Inflammatory macrophage (primary cell): ENCODE data around the gene MTUS2.
A peak's percentile ranks its signal among the peaks of the same experiment; 100 is the strongest.
"Not testable (repeated sequence)": the region's sequence is repeated elsewhere in the genome, so short reads cannot be mapped to it uniquely, and the experiment has no call there.

Source experiments
- DNase-seq, 2 donors: peaks; one replicate each; pipeline ENCODE4 v3.0.0-alpha.2; 2020 to 2022

Gene MTUS2

DNA sequence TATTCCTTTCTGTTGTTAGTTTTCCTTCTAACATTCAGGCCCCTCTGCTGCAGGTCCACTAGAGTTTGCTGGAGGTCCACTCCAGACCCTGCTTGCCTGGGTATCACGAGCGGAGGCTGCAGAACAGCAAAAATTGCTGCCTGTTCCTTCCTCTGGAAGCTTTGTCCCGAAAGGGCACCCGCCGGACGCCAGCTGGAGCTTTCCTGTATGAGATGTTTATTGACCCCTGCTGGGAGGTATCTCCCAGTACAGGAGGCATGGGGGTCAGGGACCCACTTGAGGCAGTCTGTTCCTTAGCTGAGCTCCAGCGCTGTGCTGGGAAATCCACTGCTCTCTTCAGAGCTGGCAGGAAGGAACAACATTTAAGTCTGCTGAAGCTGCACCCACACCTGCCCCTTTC is 516.2 kb downstream of the MTUS2 start:
- DNase-seq, result no peak

DNA sequence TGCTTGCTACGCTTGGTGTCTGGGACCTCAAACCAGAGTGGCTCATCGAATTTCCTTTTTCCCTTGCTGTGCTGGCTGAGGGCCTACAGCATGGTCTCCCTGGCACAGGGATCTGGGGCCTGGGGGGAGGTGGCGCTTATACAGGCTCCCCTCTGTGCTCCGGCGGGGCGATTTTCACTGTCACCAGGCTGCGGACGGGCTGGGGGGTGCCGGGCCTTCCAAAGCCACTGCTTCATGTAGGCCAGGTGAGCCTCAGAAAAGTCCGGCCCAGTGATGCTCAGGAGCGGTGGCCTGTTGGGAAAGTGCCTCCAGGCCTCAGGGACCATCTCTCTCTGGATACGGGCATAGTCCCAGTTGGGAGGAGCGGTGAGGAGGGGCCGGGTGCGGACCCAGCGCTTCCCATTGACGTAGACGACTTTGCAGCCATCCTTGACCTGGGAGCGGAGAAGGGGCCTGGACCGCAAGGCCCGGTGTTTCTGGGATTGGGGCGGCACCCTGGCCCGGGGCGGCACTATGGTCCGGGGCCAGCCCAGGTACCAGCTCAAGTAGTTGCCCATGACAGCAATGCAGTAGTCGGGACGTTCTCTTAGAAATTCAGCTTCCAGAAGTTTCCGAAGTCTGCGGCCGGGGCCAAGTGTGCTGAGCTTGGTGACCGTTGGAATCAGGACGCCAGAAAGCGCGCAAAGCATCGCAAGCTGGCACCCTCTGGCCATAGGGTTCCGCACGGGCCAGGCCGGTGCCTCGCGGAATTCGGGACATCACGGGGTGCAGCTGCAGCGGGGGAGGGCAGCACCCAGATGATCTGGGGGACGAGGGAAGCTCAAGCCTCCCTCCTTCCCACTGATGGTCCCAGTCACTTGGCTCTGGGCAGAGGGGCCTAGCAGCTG is 519.5 kb downstream of the MTUS2 start:
- DNase-seq, result no peak

DNA sequence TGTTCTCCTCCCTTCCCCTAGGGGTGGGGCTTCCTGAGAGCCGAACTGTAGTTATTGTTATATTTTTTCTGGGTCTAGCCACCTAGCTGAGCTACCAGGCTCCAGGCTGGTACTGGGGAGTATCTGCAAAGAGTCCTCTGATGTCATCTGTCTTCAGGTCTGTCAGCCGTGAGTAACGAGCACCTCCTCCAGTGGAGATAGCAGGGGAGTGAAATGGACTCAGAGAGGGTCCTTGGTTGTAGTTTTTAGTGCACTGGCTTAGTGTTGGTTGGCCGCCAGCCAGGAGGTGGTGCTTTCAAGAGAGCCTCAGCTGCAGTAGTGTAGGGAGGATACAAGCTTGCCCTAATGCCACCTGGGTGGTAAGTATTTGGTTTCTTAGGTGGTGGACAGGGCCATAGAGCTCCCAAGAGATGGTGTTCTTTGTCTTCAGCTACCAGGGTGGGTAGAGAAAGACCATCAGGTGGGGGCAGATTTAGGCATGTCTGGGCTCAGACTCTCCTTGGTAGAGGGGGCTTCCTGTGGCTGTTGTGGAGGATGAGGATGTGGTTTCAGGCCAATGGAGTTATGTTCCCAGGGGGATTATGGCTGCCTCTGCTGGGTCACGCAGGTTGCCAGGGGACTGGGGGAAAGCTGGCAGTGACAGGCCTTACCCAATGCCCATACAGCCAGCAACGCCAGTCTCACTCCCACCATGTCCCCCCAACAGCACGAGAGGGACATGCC is 525.9 kb downstream of the MTUS2 start:
- DNase-seq, result not testable (repeated sequence)

DNA sequence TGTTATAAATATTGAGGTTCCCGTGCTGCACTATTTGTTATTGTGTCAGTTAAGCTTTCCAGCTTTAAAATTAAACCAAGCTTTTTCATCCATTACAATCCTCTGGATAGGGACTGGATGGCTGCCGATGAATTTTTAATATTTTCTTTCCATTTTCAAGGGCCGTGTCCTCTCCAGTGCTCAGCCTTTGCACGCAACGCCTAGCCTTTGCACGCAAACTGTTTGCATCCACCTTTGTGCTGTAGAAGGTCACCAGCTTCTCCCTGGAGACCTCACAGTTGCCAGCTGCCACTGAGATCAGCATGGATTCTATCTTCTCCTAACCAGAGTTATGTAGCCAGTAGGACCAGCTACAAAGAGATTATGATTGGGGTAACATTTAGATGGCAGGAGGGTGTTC is 534.9 kb downstream of the MTUS2 start:
- no peak for DNase-seq

DNA sequence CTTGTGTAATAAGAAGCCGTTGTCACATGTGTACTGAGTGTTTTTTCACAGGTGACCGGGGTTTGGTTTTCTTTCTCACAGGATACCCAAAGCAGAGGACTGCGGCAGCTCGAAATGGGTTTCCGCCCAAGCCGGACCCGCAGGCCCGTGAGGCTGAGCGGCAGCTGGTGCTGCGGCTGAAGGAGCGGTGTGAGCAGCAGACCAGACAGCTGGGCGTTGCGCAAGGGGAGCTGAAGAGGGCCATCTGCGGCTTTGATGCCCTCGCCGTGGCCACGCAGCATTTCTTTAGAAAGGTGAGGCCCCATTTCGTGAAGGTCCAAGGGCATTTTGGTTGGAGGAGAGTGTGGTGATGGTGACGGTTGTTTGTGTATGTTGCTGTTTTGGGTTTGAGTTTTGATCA is 539.0 kb downstream of the MTUS2 start:
- DNase-seq, result no peak

DNA sequence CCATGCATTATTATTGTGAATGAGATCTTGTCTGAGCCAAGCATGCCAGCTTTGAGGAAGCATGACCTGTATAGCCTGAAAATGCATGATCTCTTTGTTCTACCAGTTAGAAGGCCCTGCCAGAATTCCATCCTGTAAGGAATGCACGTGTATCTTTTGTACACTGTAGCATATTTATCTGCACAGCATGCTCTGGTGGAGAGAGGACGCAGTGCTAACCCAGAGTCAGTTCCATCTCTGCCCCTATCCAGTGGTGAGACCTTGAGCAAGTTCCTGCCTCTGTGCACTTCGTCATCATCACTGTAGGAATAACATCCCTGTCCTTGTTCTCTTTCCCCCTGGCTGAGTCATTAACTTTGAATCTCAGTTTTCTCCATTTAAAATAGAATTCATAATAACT is 541.6 kb downstream of the MTUS2 start:
- no peak for DNase-seq

DNA sequence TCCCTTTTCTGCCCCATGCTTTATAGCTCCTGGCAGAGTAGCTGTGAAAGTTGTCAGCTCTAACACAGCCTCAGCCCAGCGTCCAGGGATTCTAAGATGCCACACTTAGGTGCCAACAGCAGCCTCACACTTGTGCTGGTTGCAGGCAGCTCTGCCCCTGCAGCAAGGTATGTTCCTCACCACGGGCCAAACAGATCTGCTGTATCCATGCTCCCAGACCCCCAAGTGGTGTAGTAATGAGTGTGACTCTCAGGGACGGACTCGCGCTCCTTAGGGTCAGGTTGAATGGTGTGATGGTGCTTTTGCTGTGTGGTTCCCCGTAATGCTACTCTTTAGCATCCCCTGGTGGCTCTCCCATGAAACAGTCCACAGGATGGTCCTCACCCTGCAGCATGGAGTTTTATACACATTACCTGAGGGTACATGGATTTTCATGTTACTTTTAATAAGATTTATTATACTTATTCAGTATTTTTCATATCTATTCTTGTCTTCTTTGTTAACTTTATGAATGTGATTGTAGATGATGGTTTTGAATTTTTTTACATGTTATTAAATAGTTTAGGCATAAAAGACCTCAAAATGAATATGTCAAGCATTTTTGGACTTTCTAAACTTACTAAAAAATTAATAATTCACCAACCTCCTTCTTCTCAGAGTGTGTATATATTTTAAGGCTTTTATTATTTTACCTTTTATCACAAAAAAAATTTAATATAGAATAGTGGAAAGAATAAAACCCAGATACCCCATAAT is 542.9 kb downstream of the MTUS2 start:
- peak; percentile 24 to 33 for DNase-seq

DNA sequence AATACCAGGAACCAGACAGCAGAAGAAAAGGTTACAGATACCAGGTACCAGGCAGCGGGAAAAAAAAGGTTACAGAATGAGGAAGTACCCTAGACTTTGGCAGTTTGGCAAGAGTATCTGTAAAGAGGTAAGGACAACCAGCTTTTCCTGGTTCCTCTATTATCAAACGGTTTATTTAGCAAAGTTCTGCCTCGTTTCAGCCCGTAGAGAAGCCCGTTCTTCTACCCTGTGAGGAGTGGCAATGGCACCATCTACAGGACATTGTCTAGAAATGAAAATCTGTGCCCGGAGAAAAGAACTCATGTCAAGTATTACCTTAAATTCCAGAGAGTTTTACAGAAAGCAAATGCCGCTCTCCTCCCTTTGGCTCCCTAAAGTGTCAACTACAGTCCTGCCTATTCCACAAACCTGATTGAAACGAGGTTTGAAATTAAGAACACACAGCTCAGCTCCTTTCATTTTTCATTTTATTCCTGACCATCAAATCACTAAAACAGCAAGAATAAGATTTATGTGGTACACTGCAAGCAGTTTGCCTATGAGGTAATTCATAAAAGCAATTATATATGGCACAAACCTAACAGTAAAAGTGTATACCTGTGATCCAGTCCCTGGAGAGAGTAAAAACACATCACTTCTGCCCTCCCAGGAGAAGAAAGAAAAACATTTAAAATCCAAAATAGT is 549.1 kb downstream of the MTUS2 start:
- peak; percentile 2 to 7 for DNase-seq

DNA sequence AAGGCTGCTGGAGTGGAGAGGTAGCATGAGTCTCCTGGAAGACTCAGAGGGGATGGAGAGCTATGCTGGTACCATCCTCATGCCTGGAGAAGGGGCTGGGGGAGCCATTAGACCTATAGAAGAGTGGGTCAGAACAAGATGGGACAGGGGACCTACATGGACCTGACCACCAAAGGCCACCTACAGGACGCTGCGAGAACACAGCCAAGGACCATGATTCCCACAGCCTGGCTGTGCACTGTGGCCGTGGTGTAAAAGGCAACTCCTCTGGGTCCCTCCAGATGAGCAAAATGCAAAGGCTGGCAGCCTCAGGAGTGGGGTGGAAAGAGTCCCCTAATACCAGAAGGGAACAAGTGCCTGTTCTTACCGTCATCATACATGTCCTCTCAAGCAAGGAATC is 559.1 kb downstream of the MTUS2 start:
- DNase-seq, result no peak

DNA sequence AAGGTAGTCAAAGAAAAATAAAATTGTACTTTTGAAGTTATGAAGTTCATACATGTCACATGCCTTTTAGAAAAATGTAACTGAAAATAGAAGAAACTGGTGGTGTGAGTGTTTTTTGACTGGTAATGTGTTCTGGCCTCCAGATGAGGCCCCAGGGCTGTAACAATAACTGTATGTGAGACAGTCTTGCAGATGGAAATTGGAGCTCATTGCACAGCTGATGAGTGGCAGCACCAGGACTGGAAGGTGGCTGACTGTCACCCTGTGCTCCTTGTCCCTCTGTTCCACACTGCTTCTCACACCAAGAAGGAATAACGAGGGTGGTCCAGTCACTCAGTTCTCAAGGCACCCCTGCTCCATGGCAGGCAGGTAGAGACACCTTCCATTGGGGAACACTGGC is 559.7 kb downstream of the MTUS2 start:
- DNase-seq, result no peak

DNA sequence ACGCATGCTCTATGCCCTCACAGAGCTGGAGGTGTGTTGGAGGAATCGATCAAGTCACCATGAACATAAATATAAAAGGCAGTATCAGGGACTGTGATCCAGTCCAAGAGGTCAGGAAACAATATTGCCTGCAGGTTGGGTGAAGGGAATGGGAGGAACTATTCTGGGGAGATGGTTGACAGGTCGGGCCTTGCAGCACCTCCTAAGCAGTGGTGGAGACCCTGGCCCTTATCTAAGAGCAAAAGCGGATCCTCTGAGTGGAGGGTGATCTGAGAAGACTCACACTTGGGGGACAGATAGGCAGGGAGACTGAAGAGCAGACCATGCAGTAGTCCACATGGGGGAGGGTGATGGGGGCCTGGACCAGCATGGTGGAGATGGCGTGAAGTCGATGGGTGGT is 561.9 kb downstream of the MTUS2 start:
- DNase-seq, result no peak

DNA sequence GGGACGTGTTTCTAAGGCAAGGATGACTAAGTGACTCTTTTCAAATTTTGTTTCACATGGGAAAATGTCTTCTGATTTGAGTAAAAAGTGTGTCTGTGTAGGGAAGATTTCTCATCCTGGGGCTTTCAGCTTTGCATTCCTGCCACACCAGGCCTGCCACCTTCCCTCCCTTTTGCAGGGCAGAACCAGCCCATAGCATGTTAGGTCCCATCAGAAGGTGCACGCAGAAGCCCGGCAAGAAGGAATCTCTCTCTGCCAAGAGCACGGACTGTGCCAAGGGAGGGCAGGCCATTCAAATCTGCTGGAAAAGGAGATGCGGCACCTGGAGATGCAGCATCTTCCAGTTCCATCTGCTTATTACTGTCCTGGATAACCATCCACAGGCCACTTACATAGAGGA is 563.3 kb downstream of the MTUS2 start:
- no peak for DNase-seq

DNA sequence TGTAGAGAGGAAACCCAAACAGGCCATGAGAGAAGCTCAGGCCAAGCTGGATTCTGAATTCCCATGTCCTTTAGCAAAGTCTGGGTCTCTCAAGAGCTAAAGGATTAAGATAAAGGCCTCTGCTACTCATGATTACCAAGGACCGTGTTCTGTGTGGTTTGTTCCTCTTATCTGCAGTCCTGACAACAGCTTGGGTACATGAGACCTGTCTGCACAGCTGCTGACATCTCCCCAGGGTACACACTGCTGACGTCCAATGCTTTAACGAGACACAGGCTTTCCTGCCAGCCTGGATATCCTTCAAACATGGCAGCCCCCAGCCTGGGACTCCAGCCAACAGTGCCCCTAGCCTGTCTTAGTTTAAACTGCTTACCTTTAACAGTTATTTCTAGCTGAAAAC is 564.3 kb downstream of the MTUS2 start:
- DNase-seq, result no peak

DNA sequence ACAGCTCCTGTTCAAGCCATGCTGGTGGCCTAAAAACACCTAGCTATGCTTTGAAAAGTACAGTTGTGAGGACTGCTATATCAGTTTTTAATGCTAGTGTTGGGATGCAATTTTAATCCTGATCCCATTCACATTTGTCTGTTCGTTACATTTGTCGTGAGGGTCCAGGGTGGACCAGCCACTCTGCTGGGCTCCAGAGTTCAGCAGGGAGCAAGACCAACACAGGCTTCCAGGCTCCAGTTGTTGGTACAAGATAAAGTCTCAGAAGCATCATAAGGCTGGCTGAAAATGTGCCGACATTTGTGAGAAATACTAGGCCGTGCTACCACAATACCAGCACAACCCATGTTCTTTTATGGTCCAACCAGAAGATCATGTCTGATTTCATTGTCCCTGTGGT is 564.7 kb downstream of the MTUS2 start:
- no peak for DNase-seq

DNA sequence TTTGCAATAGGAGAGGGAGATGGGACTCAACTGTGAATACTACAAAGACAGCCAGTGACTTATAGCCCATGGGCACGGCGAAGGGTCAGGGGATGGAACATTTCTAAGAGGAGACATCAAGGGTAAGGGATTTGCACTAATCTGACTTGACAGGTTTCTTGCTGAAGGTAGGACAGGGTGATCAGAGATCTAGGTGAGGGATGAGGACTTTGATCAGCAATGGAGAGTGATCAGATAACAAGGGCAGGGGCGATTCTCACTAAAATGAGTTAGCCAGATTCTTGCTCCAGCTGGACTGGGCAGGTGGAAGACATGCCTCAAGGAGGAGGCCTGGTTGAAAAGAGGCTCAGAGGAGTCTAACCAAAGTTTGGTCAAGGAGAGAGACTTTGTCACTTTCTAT is 566.1 kb downstream of the MTUS2 start:
- no peak for DNase-seq

DNA sequence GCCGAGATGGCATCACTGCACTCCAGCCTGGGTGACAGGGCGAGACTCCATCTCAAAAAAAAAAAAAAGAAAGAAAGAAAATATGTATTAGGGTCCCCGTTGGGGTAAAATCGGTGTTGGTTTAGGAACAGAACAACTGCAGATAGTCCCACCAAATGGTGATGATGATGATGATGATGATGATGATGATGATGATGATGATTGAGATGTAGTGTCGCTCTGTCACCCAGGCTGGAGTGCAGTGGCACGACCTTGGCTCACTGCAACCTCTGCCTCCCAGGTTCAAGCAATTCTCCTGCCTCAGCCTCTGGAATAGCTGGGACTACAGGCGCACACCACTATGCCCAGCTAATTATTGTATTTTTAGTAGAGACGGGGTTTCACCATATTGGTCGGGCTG is 570.5 kb downstream of the MTUS2 start:
- not testable (repeated sequence) for DNase-seq

DNA sequence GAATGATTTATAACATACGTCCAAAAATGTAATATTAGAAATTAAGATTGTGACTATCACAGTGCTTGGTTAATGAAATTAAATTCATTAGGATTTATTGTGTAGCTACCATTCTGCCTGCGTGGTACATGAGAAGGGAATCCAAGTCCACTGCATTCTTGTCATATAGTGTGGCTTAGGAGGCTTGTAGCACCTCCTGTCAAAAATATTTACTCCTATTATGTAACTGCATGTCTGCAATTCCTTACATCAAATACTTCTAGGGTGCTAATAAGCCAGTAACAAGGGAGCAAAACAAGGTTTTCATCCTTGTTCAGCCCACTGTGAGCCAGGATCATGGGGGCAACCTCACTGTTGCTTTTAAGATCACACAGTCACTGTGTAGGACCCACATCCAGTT is 576.3 kb downstream of the MTUS2 start:
- no peak for DNase-seq

DNA sequence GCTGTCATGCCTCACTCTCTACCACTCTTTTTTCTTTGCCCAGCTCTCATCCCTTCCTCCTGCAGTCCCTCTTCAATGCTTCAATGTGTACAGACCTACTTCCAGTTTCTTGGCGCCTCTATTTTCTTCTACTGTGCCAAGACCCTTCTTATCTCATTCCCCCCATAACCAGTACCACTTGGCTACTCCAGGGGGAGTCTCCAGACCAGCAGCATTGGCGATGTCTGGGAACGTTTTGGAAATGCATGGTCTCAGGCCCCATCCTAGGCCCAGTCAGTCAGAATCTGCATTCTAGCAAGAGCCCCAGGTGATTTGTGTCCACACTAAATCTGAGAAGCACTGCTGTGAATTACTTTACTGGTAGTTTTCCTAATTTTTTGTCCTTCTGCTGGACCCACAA is 577.1 kb downstream of the MTUS2 start:
- DNase-seq, result no peak

DNA sequence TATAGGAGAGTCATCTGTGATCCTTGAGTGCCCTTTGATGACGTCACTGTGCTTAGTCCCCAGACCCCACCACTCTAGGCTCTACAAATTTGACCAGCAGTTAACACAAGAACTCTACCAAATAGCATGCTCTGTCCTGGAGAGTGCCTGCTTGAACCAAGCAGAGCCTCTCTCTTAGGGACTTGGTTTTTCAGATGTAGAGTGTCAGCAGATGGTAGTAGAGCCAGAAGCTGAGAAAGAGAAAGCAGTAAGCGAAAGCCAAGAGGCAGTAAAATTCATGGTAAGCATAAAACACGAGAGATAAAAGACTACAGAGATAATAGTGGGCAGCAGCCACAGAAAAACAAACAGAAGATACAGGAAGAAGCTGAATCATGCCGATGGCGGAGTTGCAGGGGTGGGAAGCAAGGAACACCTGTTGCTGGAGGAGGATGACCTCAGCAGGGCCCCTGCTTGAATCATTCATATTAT is 582.1 kb downstream of the MTUS2 start:
- no peak for DNase-seq

DNA sequence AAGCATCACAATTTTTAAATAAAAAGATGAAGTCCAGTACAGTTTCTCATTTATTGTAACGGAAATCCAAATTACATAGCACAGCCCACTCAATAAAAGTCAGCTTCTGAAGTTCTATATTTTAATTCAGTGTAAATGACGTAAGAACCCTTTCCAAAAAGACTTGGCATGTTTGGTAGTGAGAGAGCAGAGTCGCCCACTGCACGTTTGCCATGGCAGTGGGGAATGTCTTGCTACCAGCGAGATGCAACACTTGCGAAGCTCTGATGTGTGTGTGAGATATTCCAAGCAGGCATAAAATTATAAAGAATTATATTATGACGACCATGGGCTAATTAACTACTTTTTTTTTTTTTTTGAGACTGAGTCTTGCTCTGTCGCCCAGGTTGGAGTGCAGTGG is 585.3 kb downstream of the MTUS2 start:
- DNase-seq, result no peak

DNA sequence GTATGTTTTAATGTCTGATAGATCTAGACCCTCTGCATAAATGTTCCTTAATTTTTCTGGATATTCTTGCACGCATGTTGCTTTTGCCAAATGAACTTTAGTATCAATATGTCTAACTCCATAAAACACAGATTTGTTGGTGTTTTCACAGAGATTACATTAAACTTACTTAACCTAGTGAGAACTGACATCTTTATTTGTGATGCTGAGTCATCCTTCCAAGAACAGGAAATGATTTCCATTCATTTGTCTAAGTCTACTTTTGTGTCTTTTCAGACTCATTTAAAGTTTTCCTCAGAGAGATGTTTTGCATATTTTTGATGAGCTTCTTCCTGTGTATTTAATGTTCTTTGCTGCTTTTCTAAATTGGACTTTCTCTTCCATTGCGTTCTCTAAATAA is 591.3 kb downstream of the MTUS2 start:
- no peak for DNase-seq

DNA sequence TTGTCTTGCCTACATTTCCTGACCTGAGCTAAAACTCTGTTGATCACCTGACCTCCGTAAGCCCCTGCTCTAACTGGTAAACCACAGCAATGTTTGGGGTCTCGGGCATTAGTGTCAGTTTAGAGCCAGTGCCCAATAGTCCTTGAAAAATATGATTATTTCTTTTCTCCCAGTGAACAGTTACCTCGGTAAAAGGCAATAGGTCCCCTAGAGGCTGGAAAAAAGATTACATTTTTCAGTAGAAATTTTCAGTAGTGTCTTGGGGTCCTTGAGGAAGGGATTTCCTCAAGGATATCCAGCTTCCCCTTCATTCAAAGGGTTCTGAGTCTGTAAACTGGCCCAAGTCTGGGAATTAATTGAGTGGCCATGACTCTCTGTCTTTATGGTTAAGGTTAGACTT is 597.9 kb downstream of the MTUS2 start:
- DNase-seq, result no peak

DNA sequence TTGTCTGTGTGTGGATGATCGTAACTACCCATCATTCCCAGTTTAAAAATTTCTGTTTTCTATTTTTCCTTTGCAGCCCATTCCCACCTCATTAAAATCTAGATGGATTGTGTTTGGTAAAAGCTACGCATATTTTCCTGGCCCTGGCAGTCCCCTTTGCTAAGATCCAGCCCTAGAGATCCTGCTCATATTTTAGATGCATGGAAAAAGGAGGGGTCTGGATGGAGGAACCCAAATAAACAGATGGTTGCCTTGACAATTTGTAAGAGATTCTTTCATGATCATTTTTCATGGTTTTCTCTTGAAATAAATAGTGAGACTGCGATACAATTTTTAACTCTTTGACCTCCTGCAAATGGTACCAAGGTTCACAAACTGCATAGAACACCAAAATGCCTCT is 601.0 kb downstream of the MTUS2 start:
- DNase-seq, result no peak
